Stimulated activated naive CD4-positive, alpha-beta T cell (primary cell): ENCODE results near the gene SUSD4.

Source experiments
- DNase-seq, 6 experiments: peaks; one replicate each; lab custom pipeline; 2025; lab: John Stamatoyannopoulos, UW

Gene SUSD4

GRCh38 chr1:223230161-223230881 lies 133.7 kb downstream of the SUSD4 start:
- peak in 5 of 6 experiments; percentile 7 to 67 (median 39) for DNase-seq

- DNase-seq, result peak in 1 of 6 experiments; percentile 31
These were observed 134.2 kb downstream of the SUSD4 start for GRCh38 chr1:223229756-223230155.

- DNase-seq, result no peak
These were observed 134.9 kb downstream of the SUSD4 start for GRCh38 chr1:223228931-223229528.

GRCh38 chr1:223228201-223228600 lies 135.8 kb downstream of the SUSD4 start:
- DNase-seq, result no peak

- DNase-seq, result no peak
These were observed 136.3 kb downstream of the SUSD4 start for GRCh38 chr1:223227486-223228196.

GRCh38 chr1:223227031-223227430 lies 136.9 kb downstream of the SUSD4 start:
- DNase-seq, result no peak

- no peak for DNase-seq
These were observed 137.7 kb downstream of the SUSD4 start for GRCh38 chr1:223226271-223226670.

GRCh38 chr1:223225481-223225880 lies 138.5 kb downstream of the SUSD4 start:
- no peak for DNase-seq

- no peak for DNase-seq
These were observed 138.9 kb downstream of the SUSD4 start for GRCh38 chr1:223225061-223225460.

GRCh38 chr1:223224465-223224864 lies 139.5 kb downstream of the SUSD4 start:
- no peak for DNase-seq

GRCh38 chr1:223223091-223223995 lies 140.6 kb downstream of the SUSD4 start:
- no peak for DNase-seq

GRCh38 chr1:223222377-223222776 lies 141.6 kb downstream of the SUSD4 start:
- DNase-seq, result no peak

GRCh38 chr1:223221686-223222085 lies 142.3 kb downstream of the SUSD4 start:
- no peak for DNase-seq

- DNase-seq, result no peak
These were observed 143.9 kb downstream of the SUSD4 start for GRCh38 chr1:223219846-223220610.

GRCh38 chr1:223219318-223219635 lies 144.7 kb downstream of the SUSD4 start:
- no peak for DNase-seq

GRCh38 chr1:223217781-223218180 lies 146.2 kb downstream of the SUSD4 start:
- no peak for DNase-seq

GRCh38 chr1:223216531-223217205 lies 147.3 kb downstream of the SUSD4 start:
- DNase-seq, result no peak

GRCh38 chr1:223216074-223216473 lies 147.9 kb downstream of the SUSD4 start:
- no peak for DNase-seq

- DNase-seq, result no peak
These were observed 148.9 kb downstream of the SUSD4 start for GRCh38 chr1:223215026-223215425.

GRCh38 chr1:223214261-223214807 lies 149.6 kb downstream of the SUSD4 start:
- DNase-seq, result no peak

GRCh38 chr1:223212441-223212840 lies 151.5 kb downstream of the SUSD4 start:
- no peak for DNase-seq
